Mucosa of rectum (tissue), 2 donors: ENCODE data around the gene MGAT4C.

ENCODE experiments used
- H3K27ac ChIP-seq, 2 donors: one replicate each; pipeline ENCODE4 v1.7.0; 2013; ENCODE audit warnings: inconsistent platforms in 2 of 2, low read depth in 2 of 2, low read length in 2 of 2
- H3K27me3 ChIP-seq, 2 donors: one replicate each; pipeline ENCODE4 v1.7.0; 2013; ENCODE audit warnings: low read length in 2 of 2; ENCODE audit not compliant: control insufficient read depth in 2 of 2, insufficient read depth in 2 of 2
- H3K36me3 ChIP-seq, 2 donors: one replicate each; pipeline ENCODE4 v1.7.0; 2013; ENCODE audit warnings: low read length in 2 of 2; ENCODE audit not compliant: control insufficient read depth in 2 of 2, insufficient read depth in 2 of 2
- H3K4me1 ChIP-seq, 2 donors: one replicate each; pipeline ENCODE4 v1.7.0; 2013; ENCODE audit warnings: low read length in 2 of 2, mild to moderate bottlenecking in 1 of 2; ENCODE audit not compliant: control insufficient read depth in 2 of 2, insufficient read depth in 2 of 2
- H3K4me3 ChIP-seq, 2 donors: one replicate each; pipeline ENCODE4 v1.7.0; 2013; ENCODE audit warnings: low read length in 2 of 2
- H3K9ac ChIP-seq, 2 donors: one replicate each; pipeline ENCODE4 v1.7.0; 2013; ENCODE audit warnings: low read length in 2 of 2, low read depth in 1 of 2, mild to moderate bottlenecking in 1 of 2
- H3K9me3 ChIP-seq, 2 donors: one replicate each; pipeline ENCODE4 v1.7.0; 2013; ENCODE audit warnings: low read length in 2 of 2; ENCODE audit not compliant: control insufficient read depth in 2 of 2
- donor health status: healthy.
- donor health status: Normal muscosa, but diverticular disease.

The MGAT4C gene

GRCh38 chr12:86006727-86007126 lies 249.5 kb downstream of the MGAT4C start:
- no peaks in the 10 kb centered on the region for H3K36me3 ChIP-seq
- no peaks in the 10 kb centered on the region for H3K27me3 ChIP-seq
- H3K4me1 ChIP-seq: no peaks in the 10 kb centered on the region
- no peak overlapping the region for H3K9ac ChIP-seq
- no peak overlapping the region for H3K27ac ChIP-seq
- no peaks in the 10 kb centered on the region for H3K9me3 ChIP-seq
- H3K4me3 ChIP-seq: no peak overlapping the region

- Histone ChIP-seq H3K9ac (no peak overlapping the region), H3K9me3 (peaks cover 0 to 2% of the 10 kb centered on the region in 2 donors), H3K27ac (no peak overlapping the region), H3K27me3 (no peaks in the 10 kb centered on the region), H3K4me1 (no peaks in the 10 kb centered on the region), H3K36me3 (no peaks in the 10 kb centered on the region), H3K4me3 (no peak overlapping the region)
Measured at GRCh38 chr12:85998074-85998473, 258.1 kb downstream of the MGAT4C start.

GRCh38 chr12:85996280-85996679 lies 259.9 kb downstream of the MGAT4C start:
- peaks cover 0 to 4% of the 10 kb centered on the region in 2 donors for H3K9me3 ChIP-seq
- H3K9ac ChIP-seq: no peak overlapping the region
- H3K4me1 ChIP-seq: no peaks in the 10 kb centered on the region
- H3K4me3 ChIP-seq: no peak overlapping the region
- no peak overlapping the region for H3K27ac ChIP-seq
- no peaks in the 10 kb centered on the region for H3K36me3 ChIP-seq
- no peaks in the 10 kb centered on the region for H3K27me3 ChIP-seq

GRCh38 chr12:85993746-85994145 lies 262.4 kb downstream of the MGAT4C start:
- Histone ChIP-seq H3K27me3 (no peaks in the 10 kb centered on the region), H3K9ac (no peak overlapping the region), H3K27ac (no peak overlapping the region), H3K9me3 (peaks cover 0 to 4% of the 10 kb centered on the region in 2 donors), H3K4me3 (no peak overlapping the region), H3K36me3 (no peaks in the 10 kb centered on the region), H3K4me1 (no peaks in the 10 kb centered on the region)

GRCh38 chr12:85985996-85986395 lies 270.2 kb downstream of the MGAT4C start:
- H3K4me3 ChIP-seq: no peak overlapping the region
- no peaks in the 10 kb centered on the region for H3K36me3 ChIP-seq
- no peaks in the 10 kb centered on the region for H3K9me3 ChIP-seq
- no peaks in the 10 kb centered on the region for H3K4me1 ChIP-seq
- no peak overlapping the region for H3K9ac ChIP-seq
- no peaks in the 10 kb centered on the region for H3K27me3 ChIP-seq
- no peak overlapping the region for H3K27ac ChIP-seq

GRCh38 chr12:85983601-85984000 lies 272.6 kb downstream of the MGAT4C start:
- H3K9me3 ChIP-seq: no peaks in the 10 kb centered on the region

GRCh38 chr12:85979641-85980040 lies 276.6 kb downstream of the MGAT4C start:
- Histone ChIP-seq H3K9ac (no peak overlapping the region), H3K27ac (no peak overlapping the region), H3K4me3 (no peak overlapping the region), H3K36me3 (no peaks in the 10 kb centered on the region), H3K27me3 (no peaks in the 10 kb centered on the region), H3K9me3 (no peaks in the 10 kb centered on the region), H3K4me1 (no peaks in the 10 kb centered on the region)

More at GRCh38 chr12:85983601-85984000, 272.6 kb downstream of the MGAT4C start:
- H3K27ac ChIP-seq: no peak overlapping the region
- H3K4me3 ChIP-seq: no peak overlapping the region
- no peaks in the 10 kb centered on the region for H3K4me1 ChIP-seq
- H3K27me3 ChIP-seq: no peaks in the 10 kb centered on the region
- H3K36me3 ChIP-seq: no peaks in the 10 kb centered on the region
- H3K9ac ChIP-seq: no peak overlapping the region

- H3K9me3 ChIP-seq: no peaks in the 10 kb centered on the region
- H3K27ac ChIP-seq: no peak overlapping the region
- H3K9ac ChIP-seq: no peak overlapping the region
- H3K27me3 ChIP-seq: no peaks in the 10 kb centered on the region
- H3K4me3 ChIP-seq: no peak overlapping the region
- H3K36me3 ChIP-seq: no peaks in the 10 kb centered on the region
- H3K4me1 ChIP-seq: no peaks in the 10 kb centered on the region
Measured at GRCh38 chr12:85975716-85976115, 280.5 kb downstream of the MGAT4C start.

- Histone ChIP-seq H3K36me3 (no peaks in the 10 kb centered on the region), H3K4me3 (no peak overlapping the region), H3K27me3 (no peaks in the 10 kb centered on the region), H3K9ac (no peak overlapping the region), H3K4me1 (no peaks in the 10 kb centered on the region), H3K27ac (no peak overlapping the region), H3K9me3 (no peaks in the 10 kb centered on the region)
Measured at GRCh38 chr12:85971800-85972199, 284.4 kb downstream of the MGAT4C start.

GRCh38 chr12:85968606-85969005 lies 287.6 kb downstream of the MGAT4C start:
- Histone ChIP-seq H3K27ac (no peak overlapping the region), H3K4me3 (no peak overlapping the region), H3K27me3 (no peaks in the 10 kb centered on the region), H3K9ac (no peak overlapping the region), H3K36me3 (no peaks in the 10 kb centered on the region), H3K4me1 (no peaks in the 10 kb centered on the region), H3K9me3 (no peaks in the 10 kb centered on the region)

GRCh38 chr12:85963326-85963725 lies 292.9 kb downstream of the MGAT4C start:
- Histone ChIP-seq H3K4me3 (no peak overlapping the region), H3K27ac (no peak overlapping the region), H3K4me1 (no peaks in the 10 kb centered on the region), H3K9me3 (no peaks in the 10 kb centered on the region), H3K36me3 (no peaks in the 10 kb centered on the region), H3K27me3 (no peaks in the 10 kb centered on the region), H3K9ac (no peak overlapping the region)
